Measurements from ENCODE around the gene EPPIN.

Gene EPPIN

DNA sequence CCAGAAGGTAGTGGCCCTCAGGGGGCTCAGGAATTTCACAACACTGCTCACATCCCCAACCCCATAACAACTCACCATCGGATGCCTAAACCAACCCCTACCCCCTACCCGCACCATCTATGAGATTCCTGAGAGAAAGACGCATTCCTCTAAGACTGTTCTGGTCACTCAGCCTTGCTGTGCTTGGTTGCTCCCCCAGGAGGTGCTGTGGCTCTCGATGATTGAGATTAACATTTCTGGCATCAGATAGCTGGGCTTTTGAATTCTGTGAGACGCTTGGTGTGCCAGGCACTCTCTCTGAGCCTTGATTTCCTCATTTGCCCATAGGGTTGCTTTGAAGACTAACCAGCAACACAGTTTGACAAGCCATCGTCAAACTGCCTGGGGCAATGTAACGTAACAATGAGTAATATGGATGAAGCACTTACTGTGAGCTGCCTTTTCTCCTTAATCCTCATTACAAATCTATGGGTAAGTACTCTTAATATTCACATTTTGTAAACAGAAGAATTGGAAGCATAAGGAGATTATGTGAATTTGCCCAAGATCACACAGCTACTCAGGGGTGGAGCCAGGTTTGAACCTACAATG is 8.9 kb downstream of the EPPIN start:
- DNase-seq (ENCODE audit: low read depth in 2 of 2) = no peak

DNA sequence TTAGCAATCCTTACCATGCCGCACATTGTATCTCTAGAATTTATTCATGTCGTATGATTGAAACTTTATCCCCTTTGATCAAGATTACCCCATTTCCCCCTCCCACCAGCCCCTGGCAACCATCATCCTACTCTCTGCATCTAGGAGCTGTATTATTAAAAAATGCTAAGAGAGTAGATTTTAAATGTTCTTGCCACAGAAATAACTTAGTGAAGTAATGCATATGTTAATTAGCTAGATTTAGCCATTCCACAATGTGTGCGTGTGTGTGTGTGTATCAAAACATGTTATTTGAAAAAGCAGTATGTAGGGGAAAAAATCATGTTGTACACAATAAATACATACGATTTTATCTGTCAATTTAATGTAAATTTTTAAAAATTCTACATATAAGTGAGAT is 19.9 kb downstream of the EPPIN start:
- DNase-seq (ENCODE audit: low read depth in 2 of 2) = no peak

DNA sequence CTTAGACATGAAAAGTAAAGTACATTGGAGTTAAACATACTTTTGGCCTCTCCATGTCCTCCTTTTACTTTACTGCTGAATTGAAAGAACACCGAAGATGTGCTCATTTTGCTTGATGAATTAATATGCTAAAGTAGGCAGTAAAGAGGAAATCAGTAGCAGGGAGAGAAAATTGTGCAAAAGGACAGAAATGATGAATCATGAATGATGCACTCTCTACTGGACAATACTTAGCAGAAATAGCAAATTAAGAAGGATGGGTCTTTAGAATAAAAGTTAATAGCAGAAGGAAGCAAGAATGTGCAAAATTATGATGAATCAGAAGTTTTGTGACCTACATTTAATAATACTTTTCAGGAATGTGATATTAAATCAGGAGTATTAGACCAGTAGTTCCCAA is 23.4 kb downstream of the EPPIN start:
- DNase-seq (ENCODE audit: low read depth in 2 of 2) = no peak

DNA sequence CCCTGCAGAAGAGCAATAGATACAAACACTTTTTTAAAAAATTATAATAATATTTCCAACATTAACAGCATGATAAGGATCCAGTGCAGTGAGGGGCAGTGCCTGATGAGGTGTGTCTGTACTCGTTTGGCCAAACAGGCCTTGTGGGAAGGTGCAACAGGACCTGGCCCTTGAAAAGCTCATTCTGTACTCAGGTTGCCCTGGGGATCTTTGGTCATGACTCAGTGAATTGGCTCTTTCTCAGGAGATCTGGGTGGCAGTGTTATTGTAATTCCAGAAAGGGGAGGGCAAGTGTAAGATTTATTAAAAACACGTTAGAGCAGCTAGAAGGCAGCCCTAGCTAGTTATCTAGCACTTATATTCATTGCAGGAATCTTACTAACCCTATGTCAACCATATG is 28.9 kb downstream of the EPPIN start:
- DNase-seq (ENCODE audit: low read depth in 2 of 2) = no peak

DNA sequence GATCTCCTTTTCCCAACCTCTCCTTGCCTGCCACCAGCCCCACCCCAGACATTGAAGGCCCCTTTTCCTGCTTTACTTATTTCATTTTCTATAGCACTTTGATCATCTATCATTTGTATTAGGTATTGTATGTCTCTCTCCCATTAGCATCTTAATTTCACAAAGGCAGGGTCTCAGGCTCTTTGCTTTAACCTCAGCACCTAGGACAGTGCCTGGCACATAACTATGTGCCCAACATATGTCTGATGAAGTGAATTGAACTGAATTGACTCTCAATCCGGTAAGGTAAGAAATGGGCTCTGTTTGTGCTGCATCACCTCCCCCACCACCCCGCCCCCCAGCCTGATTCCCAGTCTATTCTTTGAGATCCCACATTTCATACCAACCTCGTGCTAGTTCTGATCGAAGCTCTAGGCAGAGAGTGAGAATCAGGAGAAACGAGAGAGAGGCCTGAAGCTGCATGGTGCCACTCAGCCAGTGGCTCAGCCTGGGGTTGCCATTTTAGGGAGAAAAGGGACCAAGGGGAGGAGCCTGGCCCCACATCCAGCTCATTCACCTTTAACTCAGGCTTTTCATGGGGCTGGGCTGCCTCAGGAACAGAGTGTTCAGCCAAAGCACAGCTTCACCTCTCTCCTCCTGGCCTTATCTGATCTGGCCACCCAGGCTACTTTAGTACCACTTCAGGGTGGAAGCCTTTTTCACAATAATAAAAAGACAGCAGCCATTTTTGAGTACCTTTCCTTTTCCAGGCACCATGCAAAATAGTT is 31.9 kb downstream of the EPPIN start, which contains the start of gene SPINT3:
Gene SPINT3, minus strand, starts transcription at position 476 of the 767 bp plus-strand sequence. Its CDS starts 14 bp downstream, at position 462.
- no peak for DNase-seq (ENCODE audit: low read depth in 2 of 2)

DNA sequence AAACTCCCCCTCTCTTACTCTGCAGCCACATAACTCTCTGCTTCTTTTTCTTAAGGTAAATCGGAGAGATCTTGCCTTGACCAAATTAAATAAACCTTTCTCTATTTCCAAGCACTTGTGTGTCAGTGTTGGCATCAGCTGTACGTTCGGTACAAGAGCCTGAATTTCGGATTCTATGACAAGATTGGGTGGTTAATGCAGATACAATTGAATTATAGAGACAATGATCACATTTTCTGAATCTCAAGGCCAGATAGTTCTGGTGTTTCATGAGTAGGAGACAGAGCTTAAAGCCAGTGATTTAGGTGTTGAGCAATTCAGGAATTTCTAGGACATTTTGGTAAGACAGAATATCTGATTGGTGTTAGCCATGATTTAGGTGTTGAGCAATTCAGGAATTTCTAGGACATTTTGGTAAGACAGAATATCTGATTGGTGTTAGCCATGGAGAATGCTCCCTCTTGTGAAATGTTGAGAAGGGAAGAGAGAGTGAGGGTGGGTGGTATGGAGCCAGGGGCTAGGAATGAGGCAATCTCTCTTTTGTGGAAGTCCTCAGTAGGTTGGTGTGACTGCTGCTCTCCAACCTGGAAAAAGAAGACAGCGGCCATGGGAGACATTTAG is 36.8 kb downstream of the EPPIN start:
- DNase-seq (ENCODE audit: low read depth in 2 of 2) = no peak

DNA sequence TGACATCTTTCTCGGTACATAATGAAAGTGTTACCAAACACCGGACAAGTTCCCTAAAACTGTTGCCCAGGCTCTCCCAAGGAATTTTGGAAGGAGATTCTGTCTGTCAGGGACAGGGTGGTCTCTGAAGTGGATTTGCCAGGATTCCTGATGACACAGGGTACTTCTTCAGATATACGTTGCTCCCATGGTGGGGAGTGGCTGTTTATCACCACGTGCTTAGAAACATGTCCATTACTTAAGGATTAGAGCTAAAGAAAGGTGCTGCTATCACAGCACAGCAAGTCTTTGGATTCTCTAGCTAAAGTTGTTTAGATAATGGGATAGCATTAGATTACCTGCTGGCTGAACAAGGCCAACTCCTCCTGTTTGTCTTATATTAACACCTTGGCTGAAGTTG is 38.1 kb downstream of the EPPIN start:
- no peak for DNase-seq (ENCODE audit: low read depth in 2 of 2)

DNA sequence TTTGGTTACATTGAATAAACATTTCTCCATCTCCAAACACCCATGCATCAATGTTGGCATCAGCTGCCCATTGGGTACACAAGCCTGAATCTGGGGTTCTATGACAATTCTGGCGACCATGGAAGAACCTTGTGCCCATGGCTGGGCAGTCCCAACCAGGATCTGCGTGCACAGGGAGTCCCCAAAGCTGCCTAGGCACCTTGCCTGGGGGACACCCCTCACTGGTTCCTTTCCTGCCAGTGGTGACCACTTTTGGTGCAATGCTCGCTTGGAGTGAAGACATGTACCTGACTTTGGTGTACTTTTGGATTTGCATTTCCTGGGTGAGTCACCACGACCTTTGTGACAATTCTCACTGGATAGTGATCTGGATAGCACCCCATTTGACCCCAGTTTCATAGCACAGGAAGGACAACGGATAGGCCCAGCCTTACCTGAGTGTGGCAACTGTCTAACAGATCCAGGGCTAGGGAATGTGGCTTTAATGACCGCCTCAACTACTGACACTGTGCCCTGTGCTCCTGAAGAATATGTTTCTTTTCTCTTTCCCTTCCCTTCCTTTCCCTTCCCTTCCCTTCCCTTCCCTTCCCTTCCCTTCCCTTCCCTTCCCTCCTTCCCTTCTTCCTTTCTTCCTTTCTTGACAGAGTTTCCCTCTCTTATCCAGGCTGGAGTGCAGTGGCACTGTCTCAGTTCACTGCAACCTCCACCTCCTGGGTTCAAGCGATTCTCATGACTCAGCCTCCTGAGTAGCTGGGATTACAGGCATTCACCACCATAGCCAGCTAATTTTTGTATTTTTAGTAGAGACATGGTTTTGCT is 38.9 kb downstream of the EPPIN start:
- DNase-seq (ENCODE audit: low read depth in 2 of 2) = no peak

DNA sequence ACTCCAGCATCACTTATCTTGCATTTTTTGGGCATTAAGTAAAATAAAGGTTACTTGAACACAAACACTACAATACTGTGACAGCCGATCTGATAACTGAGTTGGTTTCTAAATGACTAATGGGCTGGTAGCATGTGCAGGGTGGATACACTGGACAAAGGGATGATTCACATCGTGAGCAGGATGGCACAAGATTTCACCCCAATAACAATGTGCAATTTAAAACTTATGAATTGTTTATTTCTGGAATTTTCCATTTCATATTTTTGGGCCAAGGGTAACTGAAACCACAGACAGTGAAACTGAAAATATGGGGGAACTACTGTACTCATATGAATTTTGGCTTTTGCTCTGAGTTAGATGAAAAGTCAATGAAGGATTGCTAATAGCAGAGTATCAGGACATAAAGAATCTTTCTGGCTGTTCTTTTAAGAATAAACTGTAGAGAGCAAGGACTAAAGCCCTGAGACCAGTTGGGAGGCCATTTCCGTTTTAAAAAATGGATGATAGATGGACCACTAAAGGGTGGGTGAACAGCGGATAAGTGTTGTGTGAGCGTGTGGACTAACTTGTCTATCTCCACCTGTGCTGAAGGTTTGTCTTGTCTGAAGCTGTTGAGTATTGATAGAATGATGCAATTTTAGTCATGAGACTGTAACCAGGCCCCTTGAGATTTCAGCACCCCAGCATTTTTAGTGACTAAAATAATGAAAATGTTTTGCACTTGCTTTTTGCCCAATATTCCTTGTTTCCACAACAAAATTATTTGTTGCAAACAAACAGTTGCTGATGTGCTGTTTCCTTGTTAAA is 40.0 kb downstream of the EPPIN start:
- DNase-seq (ENCODE audit: low read depth in 2 of 2) = no peak

DNA sequence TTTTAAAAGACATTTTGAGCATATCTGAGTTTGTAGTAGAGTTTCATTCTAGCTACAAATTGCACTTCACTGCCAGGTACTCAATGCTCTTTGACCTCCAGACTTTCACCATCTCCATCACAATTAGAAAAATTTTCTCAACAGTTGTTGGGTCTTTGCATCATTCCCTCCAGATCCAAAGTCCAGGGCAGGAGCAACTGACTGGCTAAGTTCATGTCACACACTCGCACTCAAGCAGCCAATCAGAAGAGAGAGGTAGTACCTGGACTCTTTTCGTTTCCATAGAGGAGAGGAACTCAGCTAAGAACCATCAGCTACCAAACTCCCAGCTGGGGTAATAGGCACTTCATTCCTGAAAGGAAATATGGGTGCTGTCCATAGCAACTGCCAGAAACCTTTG is 40.8 kb downstream of the EPPIN start:
- no peak for DNase-seq (ENCODE audit: low read depth in 2 of 2)

DNA sequence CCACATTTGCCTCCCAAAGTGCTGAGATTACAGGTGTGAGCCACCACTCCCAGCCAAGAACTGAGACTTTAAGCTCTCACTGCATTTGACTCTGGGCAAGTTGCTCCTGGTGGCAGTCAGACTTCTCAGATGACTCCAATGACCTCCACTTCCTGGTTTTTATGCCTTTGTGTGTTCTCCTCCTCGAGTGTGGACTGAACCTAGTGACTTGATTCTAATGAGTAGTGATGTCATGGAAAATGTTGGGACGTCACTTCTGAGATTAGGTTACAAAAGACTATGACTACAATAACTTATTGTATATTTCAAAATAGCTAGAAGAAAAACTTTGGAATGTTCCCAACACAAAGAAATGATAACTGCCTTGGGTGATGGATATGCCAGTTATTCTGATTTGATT is 43.8 kb downstream of the EPPIN start:
- no peak for DNase-seq (ENCODE audit: low read depth in 2 of 2)

DNA sequence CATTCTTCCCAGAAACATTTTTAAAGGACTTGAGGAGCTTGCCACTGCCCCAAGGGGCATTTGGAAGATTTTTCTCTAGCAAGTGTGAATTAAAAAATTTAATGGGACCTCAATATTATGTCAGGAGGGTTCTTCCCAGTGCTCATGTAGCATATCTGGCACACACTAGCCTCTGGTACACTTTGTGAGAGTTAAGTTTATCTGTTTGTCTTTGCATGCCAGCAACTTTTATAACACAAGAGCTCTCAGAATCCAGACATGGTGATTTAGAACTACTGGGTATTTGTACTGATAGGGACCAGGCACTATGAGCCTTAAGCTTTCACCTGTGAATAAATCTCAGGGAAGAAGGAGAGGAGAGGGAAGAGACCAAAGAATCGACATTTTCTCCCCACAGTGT is 44.6 kb downstream of the EPPIN start:
- no peak for DNase-seq (ENCODE audit: low read depth in 2 of 2)

DNA sequence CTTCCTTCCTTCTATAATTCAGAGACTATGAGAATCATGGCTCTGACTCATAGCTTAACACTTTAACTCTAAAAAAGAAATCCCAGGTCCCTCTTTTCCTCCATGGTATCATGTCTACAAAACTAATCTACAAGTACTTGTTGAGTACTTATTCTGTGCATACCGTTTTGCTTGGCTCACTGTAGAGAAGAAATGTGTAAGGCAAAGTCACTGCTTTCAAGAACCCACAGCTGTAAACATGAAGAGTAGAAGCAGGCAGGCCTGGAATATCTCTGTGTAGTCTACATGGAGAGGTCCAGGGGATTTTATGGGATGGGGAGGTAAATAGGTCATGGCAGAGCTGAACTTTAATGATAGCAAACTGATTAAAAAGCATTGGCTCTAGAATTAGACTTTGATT is 45.6 kb downstream of the EPPIN start:
- no peak for DNase-seq (ENCODE audit: low read depth in 2 of 2)

DNA sequence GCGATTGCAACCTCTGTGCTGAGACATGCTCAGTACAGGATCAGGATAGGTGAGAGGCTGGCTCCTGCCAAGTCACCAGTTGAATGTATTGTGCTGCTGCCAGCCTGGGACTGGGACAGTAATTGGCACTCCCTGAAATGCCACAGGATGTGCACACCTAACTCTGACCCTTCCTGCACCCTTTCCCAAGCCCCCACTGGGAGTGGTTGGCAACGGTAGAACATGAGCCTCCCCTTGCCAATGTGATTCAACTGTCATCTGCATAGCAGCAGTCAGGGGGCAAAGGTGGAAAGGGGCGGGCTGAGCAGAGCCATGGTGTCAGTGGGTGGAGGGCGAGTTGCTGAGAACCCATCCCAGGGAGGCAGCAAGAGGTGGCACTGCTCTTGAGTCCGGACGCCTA is 47.2 kb downstream of the EPPIN start:
- no peak for DNase-seq (ENCODE audit: low read depth in 2 of 2)

DNA sequence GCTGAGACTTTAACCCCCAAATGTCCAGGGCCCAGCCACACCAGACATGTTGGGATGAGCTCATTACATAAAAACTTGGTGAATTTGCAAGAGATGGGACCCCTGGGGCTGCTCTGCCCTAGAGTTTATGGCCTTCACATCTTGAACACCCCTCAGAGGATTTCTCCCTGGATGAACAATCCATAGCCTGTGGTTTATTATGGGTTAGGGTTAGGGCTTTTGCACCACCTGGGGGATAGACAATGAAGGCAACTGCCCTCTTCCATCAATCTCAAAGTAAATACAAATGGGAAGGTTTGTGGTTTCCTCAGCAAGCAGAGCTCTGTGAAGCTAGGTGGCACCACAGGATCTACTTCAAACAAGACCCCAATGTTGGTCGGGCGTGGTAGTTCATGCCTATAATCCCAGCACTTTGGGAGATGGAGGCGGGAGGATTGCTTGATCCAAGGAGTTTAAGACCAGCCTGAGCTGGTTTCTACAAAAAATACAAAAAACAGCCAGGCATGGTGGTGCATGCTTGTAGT is 49.2 kb downstream of the EPPIN start:
- no peak for DNase-seq (ENCODE audit: low read depth in 2 of 2)

DNA sequence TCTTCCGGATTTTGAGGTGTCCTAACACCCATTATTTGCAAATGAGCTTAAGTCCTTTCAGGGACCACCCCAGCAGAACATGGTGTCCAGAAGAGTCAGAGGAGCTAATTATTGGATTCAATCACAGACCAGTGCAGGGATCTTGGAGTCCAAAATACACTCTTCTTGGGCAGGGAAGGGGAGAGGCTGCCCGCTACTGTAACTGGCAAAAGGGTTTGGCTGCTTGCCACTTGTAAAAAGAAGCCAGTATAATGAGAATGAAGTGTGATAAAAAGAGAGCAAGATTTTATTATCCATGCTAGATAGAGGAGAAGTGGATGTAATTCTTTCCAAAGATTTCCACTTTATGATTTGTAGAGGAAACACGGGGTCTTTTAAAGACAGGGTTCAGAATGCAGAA is 51.0 kb downstream of the EPPIN start:
- DNase-seq (ENCODE audit: low read depth in 2 of 2) = no peak

DNA sequence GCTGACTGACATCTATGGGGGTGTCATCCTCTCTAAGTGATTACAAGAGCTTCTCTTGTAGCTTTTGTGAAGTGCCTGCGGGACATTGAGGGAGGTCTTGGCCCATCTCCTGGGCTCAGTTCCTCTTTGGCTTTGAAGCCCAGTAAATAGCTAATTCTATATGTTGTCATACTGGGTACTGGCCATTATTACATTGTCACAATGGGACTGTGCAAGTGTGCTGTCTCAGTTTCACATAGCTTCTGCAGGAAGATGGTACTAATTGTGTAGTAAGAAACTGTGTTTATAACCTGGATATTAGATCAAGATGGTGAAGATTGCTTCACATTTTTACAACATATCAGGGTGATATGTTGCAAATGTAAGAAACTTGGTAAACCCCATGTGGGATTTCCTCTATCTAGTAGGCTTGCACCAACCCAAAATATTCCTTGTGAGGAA is 51.7 kb downstream of the EPPIN start:
- DNase-seq (ENCODE audit: low read depth in 2 of 2) = no peak
